Naive thymus-derived CD8-positive, alpha-beta T cell (primary cell): ENCODE measurements around the gene G3BP1. TPM values are rescaled to one million over a fixed set of nuclear protein-coding genes. Genes with fewer than 3 reads are reported as not detected.
"Not testable (repeated sequence)": the region's sequence is repeated elsewhere in the genome, so short reads cannot be mapped to it uniquely, and the experiment has no call there.

Source experiments
- ATAC-seq, 2 donors: fragments of 150-1000 bp; cut with Tn5 transposase in 1 of 2; sonication (Bioruptor Pico), chemical (Tn5 transposase) in 1 of 2; 1 replicate in 1 of 2; 2 replicates in 1 of 2; pipeline ENCODE4 v1.10.0; 2021; ENCODE audit warnings: mild to moderate bottlenecking in 2 of 2, moderate library complexity in 2 of 2
- POLR2A ChIA-PET: fragments of 350-600 bp; sonication (Branson Sonifier 250); formaldehyde crosslinking; loops from one replicate; lab custom pipeline; 2021; ENCODE audit warnings: antibody characterized with exemption; lab: Charles Lee
- DNase-seq, 10 donors: peaks; one replicate each; pipeline versions ENCODE4 v3.0.0 to v3.0.0-alpha.2; 2020 to 2022
- H3K27ac Mint-ChIP-seq, 10 donors: one replicate each; pipeline ENCODE4 v1.8.0; 2020 to 2022; ENCODE audit warnings: mild to moderate bottlenecking in 10 of 10, mixed read lengths in 10 of 10, moderate library complexity in 4 of 10, inconsistent platforms in 1 of 10
- H3K27me3 Mint-ChIP-seq, 5 donors: one replicate each; pipeline ENCODE4 v1.8.0; 2021 to 2022; ENCODE audit warnings: mixed read lengths in 5 of 5
- H3K36me3 Mint-ChIP-seq, 3 donors: one replicate each; pipeline ENCODE4 v1.8.0; 2020 to 2022; ENCODE audit warnings: mixed read lengths in 3 of 3, mild to moderate bottlenecking in 2 of 3, inconsistent platforms in 1 of 3
- H3K4me1 Mint-ChIP-seq, 4 donors: one replicate each; pipeline ENCODE4 v1.8.0; 2021 to 2022; ENCODE audit warnings: mixed read lengths in 4 of 4
- H3K4me3 Mint-ChIP-seq, 10 donors: one replicate each; pipeline ENCODE4 v1.8.0; 2020 to 2022; ENCODE audit warnings: mild to moderate bottlenecking in 10 of 10, mixed read lengths in 10 of 10, moderate library complexity in 6 of 10, inconsistent platforms in 1 of 10
- H3K9me3 Mint-ChIP-seq, 9 donors: one replicate each; pipeline ENCODE4 v1.8.0; 2020 to 2022; ENCODE audit warnings: mixed read lengths in 9 of 9, mild to moderate bottlenecking in 3 of 9, inconsistent platforms in 1 of 9, moderate library complexity in 1 of 9
- polyA plus RNA-seq, 3 donors: library from polyadenylated mRNA; unstranded; fragments of 300-500 nt; fragmentation: Illumina TruSeq; gene quantifications; one replicate each; pipeline ENCODE4 v1.2.3, GENCODE V29; 2021
- total RNA-seq, 8 experiments: library from RNA in 2 of 8; stranded (reverse) in 2 of 8; gene quantifications; one replicate each; pipeline ENCODE4 v1.2.3 and lab custom pipeline; 2021 to 2026

Gene G3BP1
- total and polyA plus RNA-seq, 5 experiments from 2014 or later: 128 to 188 (median 145) TPM

DNA sequence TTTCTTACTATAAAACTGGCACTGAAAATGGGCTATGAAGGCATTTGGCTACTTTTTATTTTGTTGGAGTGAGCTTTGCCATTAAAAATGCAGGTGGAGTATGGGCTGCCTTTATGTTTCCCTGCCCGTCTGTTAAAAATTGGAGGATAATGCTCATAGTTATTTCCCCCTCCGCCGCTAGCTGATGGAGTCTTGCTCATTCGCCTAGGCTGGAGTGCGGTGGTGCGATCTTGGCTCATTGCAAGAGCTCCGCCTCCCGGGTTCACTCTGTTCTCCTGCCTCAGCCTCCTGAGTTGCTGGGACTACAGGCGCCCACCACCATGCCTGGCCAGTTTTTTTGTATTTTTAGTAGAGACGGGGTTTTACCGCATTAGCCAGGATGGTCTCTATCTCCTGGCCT, 8.6 kb downstream of the G3BP1 start:
- H3K27me3 Mint-ChIP-seq: no peaks in the 10 kb centered on the region
- POLR2A ChIA-PET: interaction anchor here (2.8 kb wide), 1 partner anchor 8 kb away, joined by 18 read pairs; the partner anchor contains the start of gene G3BP1
- H3K27ac Mint-ChIP-seq: peak overlapping the region in 6 of 10 donors; percentile 27 to 80 (median 49)
- H3K4me1 Mint-ChIP-seq: peaks cover 37 to 91% (median 87%) of the 10 kb centered on the region in 4 donors
- ATAC-seq (no peak), DNase-seq (no peak)
- H3K4me3 Mint-ChIP-seq: peak overlapping the region; percentile 24 to 73 (median 52)
- no peaks in the 10 kb centered on the region for H3K9me3 Mint-ChIP-seq
- H3K36me3 Mint-ChIP-seq: peaks cover 4 to 46% (median 11%) of the 10 kb centered on the region in 3 donors

DNA sequence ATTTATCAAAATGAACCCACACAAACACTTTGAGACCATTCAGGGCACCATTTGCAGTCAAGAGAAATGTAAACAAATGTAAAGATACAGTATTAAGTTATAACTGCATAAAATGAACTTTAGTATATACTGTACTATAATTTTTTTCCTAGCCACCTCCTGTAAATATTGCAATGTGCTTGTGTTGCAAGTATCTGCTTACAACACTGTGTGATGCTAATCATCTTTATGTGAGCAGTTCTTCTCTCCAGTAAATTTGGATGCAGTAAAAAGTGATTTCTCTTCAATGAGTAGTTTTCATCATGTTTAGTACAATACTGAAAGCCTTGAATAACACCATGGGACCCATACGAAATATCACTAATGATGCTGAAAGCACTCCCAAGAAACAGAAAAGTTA, 9.4 kb downstream of the G3BP1 start:
- H3K27me3 Mint-ChIP-seq: no peaks in the 10 kb centered on the region
- DNase-seq: no peak
- H3K36me3 Mint-ChIP-seq: peaks cover 4 to 40% (median 11%) of the 10 kb centered on the region in 3 donors
- peak overlapping the region in 7 of 10 donors; percentile 4 to 59 (median 27) for H3K27ac Mint-ChIP-seq
- H3K4me1 Mint-ChIP-seq: peaks cover 32 to 91% (median 86%) of the 10 kb centered on the region in 4 donors
- ATAC-seq: no peak
- H3K4me3 Mint-ChIP-seq: peak overlapping the region in 9 of 10 donors; percentile 4 to 61 (median 33)
- H3K9me3 Mint-ChIP-seq: no peaks in the 10 kb centered on the region
- POLR2A ChIA-PET: interaction anchor here (2.8 kb wide), 1 partner anchor 9 kb away, joined by 18 read pairs; the partner anchor contains the start of gene G3BP1

DNA sequence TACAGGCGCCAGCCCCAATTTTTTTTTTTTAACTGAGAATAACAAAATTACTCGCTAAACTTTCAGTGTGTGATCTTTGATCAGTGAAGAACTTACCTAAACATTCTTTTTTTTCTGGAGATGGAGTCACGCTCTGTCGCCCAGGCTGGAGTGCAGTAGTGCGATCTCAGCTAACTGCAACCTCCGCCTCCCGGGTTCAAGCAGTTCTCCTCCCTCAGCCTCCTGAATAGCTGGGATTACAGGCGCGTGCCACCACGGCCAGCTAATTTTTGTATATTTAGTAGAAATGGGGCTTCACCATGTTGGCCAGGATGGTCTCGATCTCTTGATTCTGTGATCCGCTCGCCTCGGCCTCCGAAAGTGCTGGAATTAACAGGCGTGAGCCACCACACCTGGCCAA, 11.9 kb downstream of the G3BP1 start:
- ATAC-seq, H3K9me3 Mint-ChIP-seq, DNase-seq, H3K27ac Mint-ChIP-seq, H3K27me3 Mint-ChIP-seq: not testable (repeated sequence)
- POLR2A ChIA-PET: interaction anchor here (1.6 to 1.8 kb wide), 2 partner anchors 12 to 13 kb away, joined by 5 to 6 read pairs; partner anchors contain the start of gene G3BP1
- Mint-ChIP-seq H3K4me3 (peak overlapping the region in 6 of 10 donors; percentile 11 to 54 (median 19)), H3K4me1 (peaks cover 25 to 73% (median 69%) of the 10 kb centered on the region in 4 donors), H3K36me3 (peaks cover 4 to 38% (median 8%) of the 10 kb centered on the region in 3 donors)

DNA sequence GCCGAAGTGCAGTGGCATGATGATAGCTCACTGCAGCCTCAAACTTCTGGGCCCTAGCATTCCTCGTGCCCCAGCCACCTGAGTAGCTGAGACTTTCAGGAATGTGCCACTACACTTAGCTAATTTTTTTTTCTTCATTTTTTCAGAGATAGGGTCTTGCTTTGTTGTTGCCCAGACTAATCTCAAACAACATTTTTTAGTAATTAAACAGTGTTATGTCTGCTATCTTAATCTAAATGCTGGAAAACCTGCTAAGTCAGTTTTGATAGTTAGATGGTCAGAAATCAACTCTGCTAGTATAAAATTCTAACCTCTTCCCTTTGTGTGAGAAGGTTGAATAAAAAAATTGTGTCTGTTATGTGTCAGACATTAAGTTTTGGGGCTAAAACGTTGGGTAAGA, 12.4 kb downstream of the G3BP1 start:
- H3K9me3 Mint-ChIP-seq: no peaks in the 10 kb centered on the region
- peaks cover 1 to 38% (median 7%) of the 10 kb centered on the region in 3 donors for H3K36me3 Mint-ChIP-seq
- POLR2A ChIA-PET: interaction anchor here (1.6 to 1.8 kb wide), 2 partner anchors 13 to 14 kb away, joined by 5 to 6 read pairs; partner anchors contain the start of gene G3BP1
- H3K4me1 Mint-ChIP-seq: peaks cover 23 to 68% (median 64%) of the 10 kb centered on the region in 4 donors
- H3K4me3 Mint-ChIP-seq: peak overlapping the region in 6 of 10 donors; percentile 2 to 60 (median 48)
- no peaks in the 10 kb centered on the region for H3K27me3 Mint-ChIP-seq
- ATAC-seq (no peak), DNase-seq (no peak)
- H3K27ac Mint-ChIP-seq: peak overlapping the region in 6 of 10 donors; percentile 12 to 64 (median 34)

DNA sequence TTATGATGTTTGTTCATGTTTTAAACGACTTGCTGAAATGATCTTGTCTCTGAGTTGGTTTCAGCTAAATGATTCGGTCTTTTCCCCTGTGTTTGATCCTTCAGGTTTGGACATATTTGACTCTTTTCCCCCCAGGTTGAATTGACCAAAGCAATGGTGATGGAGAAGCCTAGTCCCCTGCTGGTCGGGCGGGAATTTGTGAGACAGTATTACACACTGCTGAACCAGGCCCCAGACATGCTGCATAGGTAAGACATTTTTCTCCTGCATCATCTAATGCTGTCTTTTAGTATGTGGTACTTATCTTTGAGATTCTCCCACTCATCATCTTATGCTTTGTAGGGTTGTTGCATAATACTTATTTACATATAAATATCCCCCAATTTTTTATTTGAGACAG, 14.7 kb downstream of the G3BP1 start:
- DNase-seq (no peak), ATAC-seq (no peak)
- Mint-ChIP-seq H3K4me1 (peaks cover 11 to 50% (median 44%) of the 10 kb centered on the region in 4 donors), H3K9me3 (no peaks in the 10 kb centered on the region), H3K27ac (peak overlapping the region in 9 of 10 donors; percentile 8 to 86 (median 40)), H3K27me3 (no peaks in the 10 kb centered on the region), H3K36me3 (peaks cover 0 to 53% (median 18%) of the 10 kb centered on the region in 3 donors), H3K4me3 (peak overlapping the region in 3 of 10 donors; percentile 30 to 46 (median 45))
- POLR2A ChIA-PET: no interaction called here

DNA sequence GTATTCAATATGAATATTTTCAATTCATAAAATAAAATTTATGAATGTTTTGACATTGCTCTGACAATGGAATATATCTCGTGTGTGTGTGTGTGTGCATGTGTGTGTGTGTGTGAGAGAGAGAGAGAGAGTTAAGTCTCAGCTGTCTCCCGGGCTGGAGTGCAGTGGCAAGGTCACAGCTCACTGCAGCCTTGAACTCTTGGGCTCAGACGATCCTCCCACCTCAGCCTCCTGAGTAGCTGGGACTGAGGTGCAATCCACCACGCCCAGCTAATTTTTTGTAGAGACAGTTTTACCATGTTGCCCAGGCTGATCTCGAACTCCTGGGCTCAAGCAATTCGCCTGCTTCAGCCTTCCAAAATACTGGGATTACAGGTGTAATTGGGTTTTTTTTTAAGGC, 16.1 kb downstream of the G3BP1 start:
- POLR2A ChIA-PET: interaction anchor here (2.0 kb wide), 1 partner anchor 17 kb away, joined by 7 read pairs; the partner anchor contains the start of gene G3BP1

DNA sequence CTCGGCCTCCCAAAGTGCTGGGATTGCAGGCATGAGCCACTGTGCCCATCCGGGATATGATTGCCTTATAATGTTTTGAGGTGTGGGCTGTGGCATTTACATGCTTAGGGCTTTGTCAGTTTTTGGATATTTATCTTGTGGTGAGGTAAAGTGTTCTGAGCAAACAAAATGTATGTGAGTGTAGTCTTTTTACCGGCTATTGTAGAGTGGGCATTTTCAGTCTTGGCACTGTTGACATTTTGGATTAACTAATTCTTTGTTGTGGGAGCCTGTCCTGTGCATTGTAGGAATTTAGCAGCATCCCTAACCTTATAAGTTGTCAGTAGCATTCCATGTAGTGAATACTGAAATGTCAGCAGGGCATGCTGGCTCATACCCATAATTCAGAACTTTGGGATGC, 21.6 kb downstream of the G3BP1 start:
- ATAC-seq: no peak
- no peak overlapping the region for H3K4me3 Mint-ChIP-seq
- peaks cover 7 to 39% (median 9%) of the 10 kb centered on the region in 4 donors for H3K4me1 Mint-ChIP-seq
- POLR2A ChIA-PET: no interaction called here
- peaks cover 3 to 98% (median 24%) of the 10 kb centered on the region in 3 donors for H3K36me3 Mint-ChIP-seq
- no peak for DNase-seq
- no peaks in the 10 kb centered on the region for H3K27me3 Mint-ChIP-seq
- no peaks in the 10 kb centered on the region for H3K9me3 Mint-ChIP-seq
- peak overlapping the region in 3 of 10 donors; percentile 58 to 76 (median 62) for H3K27ac Mint-ChIP-seq

More for the DNA sequence above, 16.1 kb downstream of the G3BP1 start:
- DNase-seq (no peak), ATAC-seq (no peak)
- Mint-ChIP-seq H3K4me1 (peaks cover 10 to 46% (median 34%) of the 10 kb centered on the region in 4 donors), H3K36me3 (peaks cover 0 to 66% (median 18%) of the 10 kb centered on the region in 3 donors), H3K4me3 (no peak overlapping the region), H3K9me3 (no peaks in the 10 kb centered on the region), H3K27me3 (no peaks in the 10 kb centered on the region), H3K27ac (peak overlapping the region in 2 of 10 donors; percentile 16 to 27)

DNA sequence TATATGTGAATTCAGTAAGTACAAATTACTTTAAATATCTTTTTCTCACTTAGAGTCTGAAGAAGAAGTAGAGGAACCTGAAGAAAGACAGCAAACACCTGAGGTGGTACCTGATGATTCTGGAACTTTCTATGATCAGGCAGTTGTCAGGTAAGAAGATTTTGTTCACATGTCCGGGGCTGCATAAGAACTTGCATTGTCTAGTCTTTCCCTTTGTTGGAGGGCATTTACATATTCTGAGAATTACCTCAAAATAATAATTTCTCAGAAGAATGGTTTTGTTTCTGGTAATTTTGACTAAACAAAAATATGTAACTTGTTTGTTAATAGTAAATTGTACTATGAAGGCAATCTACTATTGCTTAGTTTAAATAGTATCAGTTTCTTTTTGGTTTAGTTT, 23.7 kb downstream of the G3BP1 start:
- H3K4me3 Mint-ChIP-seq: no peak overlapping the region
- DNase-seq (no peak), ATAC-seq (no peak)
- POLR2A ChIA-PET: no interaction called here
- H3K27ac Mint-ChIP-seq: peak overlapping the region in 3 of 10 donors; percentile 19 to 65 (median 60)
- peaks cover 5 to 99% (median 20%) of the 10 kb centered on the region in 3 donors for H3K36me3 Mint-ChIP-seq
- no peaks in the 10 kb centered on the region for H3K9me3 Mint-ChIP-seq
- H3K27me3 Mint-ChIP-seq: no peaks in the 10 kb centered on the region
- peaks cover 11 to 41% (median 15%) of the 10 kb centered on the region in 4 donors for H3K4me1 Mint-ChIP-seq

DNA sequence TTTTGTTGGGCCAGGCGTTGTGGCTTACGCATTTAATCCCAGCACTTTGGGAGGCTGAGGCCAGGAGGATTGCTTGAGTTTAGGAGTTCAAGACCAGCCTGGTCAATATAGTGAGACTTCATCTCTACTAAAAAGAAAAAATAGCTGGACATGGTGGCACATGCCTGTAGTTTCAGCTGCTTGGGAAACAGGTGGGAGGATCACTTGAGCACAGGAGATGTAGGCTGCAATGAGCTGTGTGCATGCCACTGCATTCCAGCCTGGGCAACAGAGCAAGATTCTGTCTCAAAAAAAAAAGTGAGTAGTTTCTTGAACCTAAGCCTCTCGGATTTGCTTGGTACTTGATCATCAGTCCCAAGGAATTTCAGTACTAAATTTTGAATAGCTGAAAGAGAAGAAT, 26.9 kb downstream of the G3BP1 start:
- POLR2A ChIA-PET: interaction anchor here (1.0 to 1.8 kb wide), 2 partner anchors 27 to 41 kb away, joined by 3 read pairs; partner anchors contain the start of genes ATOX1 and G3BP1

DNA sequence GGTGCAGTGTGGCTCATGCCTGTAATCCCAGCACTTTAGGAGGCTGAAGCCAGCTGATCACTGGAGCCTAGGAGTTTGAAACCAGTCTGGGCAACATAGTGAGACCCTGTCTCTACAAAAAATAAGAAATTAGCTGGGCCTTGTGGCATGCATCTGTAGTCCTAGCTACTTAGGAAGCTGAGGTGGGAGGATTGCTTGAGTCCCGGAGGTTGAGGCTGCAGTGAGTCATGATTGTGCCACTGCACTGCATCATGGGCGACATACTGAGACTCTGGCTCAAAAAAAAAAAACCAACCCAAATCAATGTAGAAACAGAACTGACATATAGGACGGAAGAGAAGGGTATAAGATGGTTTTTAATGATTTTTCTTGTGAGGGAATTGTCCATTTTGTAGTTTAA, 27.7 kb downstream of the G3BP1 start:
- POLR2A ChIA-PET: interaction anchor here (1.8 kb wide), 1 partner anchor 28 kb away, joined by 3 read pairs; the partner anchor contains the start of gene G3BP1
- H3K27ac Mint-ChIP-seq: peak overlapping the region in 5 of 10 donors; percentile 1 to 74 (median 43)

More for the DNA sequence above, 26.9 kb downstream of the G3BP1 start:
- no peak overlapping the region for H3K4me3 Mint-ChIP-seq
- no peaks in the 10 kb centered on the region for H3K27me3 Mint-ChIP-seq
- peaks cover 16 to 94% (median 23%) of the 10 kb centered on the region in 3 donors for H3K36me3 Mint-ChIP-seq
- DNase-seq: no peak
- peaks cover 9 to 34% (median 15%) of the 10 kb centered on the region in 4 donors for H3K4me1 Mint-ChIP-seq
- ATAC-seq: no peak
- H3K9me3 Mint-ChIP-seq: no peaks in the 10 kb centered on the region
- H3K27ac Mint-ChIP-seq: peak overlapping the region in 6 of 10 donors; percentile 16 to 84 (median 39)

DNA sequence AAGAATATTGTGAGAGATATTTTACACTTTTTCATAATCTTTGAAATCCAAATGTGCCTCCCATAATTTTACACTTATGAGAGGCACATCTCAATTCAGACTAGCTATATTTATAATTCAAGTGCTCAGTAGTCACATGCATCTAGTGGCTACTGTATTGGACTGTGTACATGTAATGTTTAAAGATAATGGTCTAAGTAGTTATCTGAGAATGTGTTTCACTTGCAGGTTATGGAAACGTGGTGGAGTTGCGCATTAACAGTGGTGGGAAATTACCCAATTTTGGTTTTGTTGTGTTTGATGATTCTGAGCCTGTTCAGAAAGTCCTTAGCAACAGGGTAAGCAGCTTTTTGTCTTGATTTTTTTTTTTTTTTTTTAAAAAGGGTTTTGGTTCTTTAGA, 28.8 kb downstream of the G3BP1 start:
- Mint-ChIP-seq H3K27ac (peak overlapping the region in 4 of 10 donors; percentile 17 to 40 (median 31)), H3K36me3 (peaks cover 16 to 94% (median 25%) of the 10 kb centered on the region in 3 donors), H3K4me3 (no peak overlapping the region), H3K9me3 (no peaks in the 10 kb centered on the region), H3K4me1 (peaks cover 12 to 23% (median 16%) of the 10 kb centered on the region in 4 donors), H3K27me3 (no peaks in the 10 kb centered on the region)
- DNase-seq (no peak), ATAC-seq (peak in 1 of 2 donors; percentile 30)
- POLR2A ChIA-PET: no interaction called here

More for the DNA sequence above, 27.7 kb downstream of the G3BP1 start:
- H3K27me3 Mint-ChIP-seq: no peaks in the 10 kb centered on the region
- H3K4me3 Mint-ChIP-seq: no peak overlapping the region
- ATAC-seq (no peak), DNase-seq (no peak)
- no peaks in the 10 kb centered on the region for H3K9me3 Mint-ChIP-seq
- H3K36me3 Mint-ChIP-seq: peaks cover 16 to 94% (median 22%) of the 10 kb centered on the region in 3 donors
- H3K4me1 Mint-ChIP-seq: peaks cover 9 to 27% (median 14%) of the 10 kb centered on the region in 4 donors

DNA sequence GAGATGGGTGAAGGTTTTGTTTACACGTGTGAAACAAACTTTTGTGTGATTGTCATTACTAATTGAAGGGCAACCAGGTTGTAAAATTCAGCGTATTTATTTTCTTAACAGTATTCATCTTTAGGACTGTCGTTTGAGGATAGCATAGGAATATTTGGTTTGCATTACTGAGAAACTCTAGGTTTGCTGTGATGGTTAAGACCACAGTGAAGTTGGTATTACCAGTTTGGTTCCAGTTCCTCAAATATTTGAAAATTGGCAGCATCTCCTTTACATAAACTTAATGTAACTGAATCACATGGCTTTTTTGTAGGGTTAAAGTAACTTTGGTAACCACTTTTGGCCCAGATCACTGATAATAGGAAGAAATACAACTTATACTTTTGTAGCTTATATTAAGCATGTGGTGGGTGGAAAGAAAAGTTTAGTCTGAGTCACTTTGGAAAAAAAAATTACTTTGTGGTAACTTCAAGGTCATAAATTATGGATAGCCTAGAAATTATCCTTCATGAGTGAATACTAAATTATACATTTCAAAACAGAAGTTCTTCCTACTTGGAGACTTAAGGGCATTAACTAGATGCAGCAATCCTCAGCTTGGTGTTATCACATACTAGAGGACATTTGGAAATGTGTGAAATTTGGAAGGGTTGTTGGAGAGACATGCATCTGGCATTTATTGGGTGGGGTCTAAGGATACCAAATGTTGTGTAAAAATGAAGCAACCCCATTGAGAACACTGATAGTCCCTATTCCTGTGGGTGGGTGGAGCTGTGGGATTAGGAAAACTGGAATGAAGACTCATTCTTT, 33.9 kb downstream of the G3BP1 start:
- ATAC-seq (no peak), DNase-seq (no peak)
- POLR2A ChIA-PET: interaction anchor here (1.6 kb wide), 1 partner anchor 34 kb away, joined by 6 read pairs; the partner anchor contains the start of gene G3BP1
- no peaks in the 10 kb centered on the region for H3K27me3 Mint-ChIP-seq
- no peak overlapping the region for H3K4me3 Mint-ChIP-seq
- peaks cover 9 to 89% (median 36%) of the 10 kb centered on the region in 3 donors for H3K36me3 Mint-ChIP-seq
- H3K27ac Mint-ChIP-seq: peak overlapping the region in 6 of 10 donors; percentile 2 to 63 (median 36)
- no peaks in the 10 kb centered on the region for H3K9me3 Mint-ChIP-seq
- peaks cover 5 to 12% (median 7%) of the 10 kb centered on the region in 4 donors for H3K4me1 Mint-ChIP-seq
